ENCODE measurements around the gene SLC2A11. TPM values are rescaled to one million over a fixed set of nuclear protein-coding genes. Genes with fewer than 3 reads are reported as not detected.

SLC2A11 gene
- 10 to 100 TPM; 23.6 to 32.3 TPM for total RNA-seq

DNA sequence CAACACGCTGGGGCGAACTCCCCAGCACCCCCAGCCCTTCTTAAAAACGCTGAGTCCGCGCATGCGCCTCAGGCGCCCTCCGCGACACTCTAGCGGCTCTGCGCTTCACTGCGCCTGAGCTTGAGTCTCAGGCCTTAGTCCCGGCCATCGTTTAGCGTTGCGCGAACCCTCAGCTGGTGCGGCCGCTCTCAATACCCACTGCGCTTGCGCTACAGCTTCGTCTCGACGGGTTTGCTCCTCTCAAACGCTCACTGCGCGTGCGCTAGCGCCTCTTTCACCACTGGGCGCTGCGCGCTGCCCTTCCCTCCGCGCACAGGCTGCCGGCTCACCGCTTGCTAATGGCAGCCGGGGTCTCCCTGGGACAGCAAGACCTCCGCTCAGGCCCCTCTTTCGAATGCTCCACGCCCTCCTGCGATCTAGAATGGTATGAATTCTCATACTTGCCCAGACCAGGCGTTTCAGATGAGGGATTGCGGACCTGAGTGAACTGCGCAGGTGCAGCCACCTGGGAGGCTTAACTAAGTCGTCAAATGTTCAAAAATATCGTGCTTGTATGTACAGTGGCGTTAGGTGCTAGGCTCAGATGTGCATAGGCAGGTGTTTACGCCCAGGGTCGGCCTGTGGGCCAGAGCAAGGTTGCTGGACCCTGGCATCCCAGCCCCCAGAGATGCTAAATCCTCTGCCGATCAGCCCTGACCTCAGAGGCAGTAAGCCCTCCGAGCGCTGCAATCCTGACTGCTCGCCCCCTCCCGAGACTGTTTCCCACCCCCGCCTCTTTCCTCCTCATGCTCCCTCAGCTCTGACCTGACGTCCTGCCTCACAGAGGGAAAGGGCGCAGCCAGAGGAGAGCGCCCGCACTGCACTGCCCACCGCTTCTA lies at the start of gene SLC2A11:
Gene SLC2A11 (plus strand): TSS at position 270 of the 878 bp plus-strand sequence. CDS start 125 bp downstream, at position 395.
- Histone ChIP-seq H3K4me1 (peaks cover 26% of the 10 kb centered on the region), H3K36me3 (replicated peaks in 1 of 2; ENCODE audit: insufficient read depth in 1 of 2, low read depth in 2 of 2) (no peaks in the 10 kb centered on the region), H3K4me3 (peak within 1 kb of the TSS; percentile 33 to 60), H3K27ac (peak within 1 kb of the TSS; percentile 86 to 96 (median 90)), H3K27me3 (no peaks in the 10 kb centered on the region), H3K9me3 (no peaks in the 10 kb centered on the region)
- TF ChIP-seq POLR2A (IDR thresholded peaks at IDR 0.05) (peak; percentile 81 to 93 (median 91)), CTCF (IDR thresholded peaks at IDR 0.05) (peak in 4 of 7 experiments; percentile 47 to 60 (median 56))
- intact Hi-C loops (cut with DNase I) = no loop called here
- 1 to 2% methylated on average over 13 to 59 of the region's 60 CpGs for WGBS, 2 donors
- DNase-seq (peak; percentile 96 to 99 (median 98)), ATAC-seq (peak; percentile 95)

DNA sequence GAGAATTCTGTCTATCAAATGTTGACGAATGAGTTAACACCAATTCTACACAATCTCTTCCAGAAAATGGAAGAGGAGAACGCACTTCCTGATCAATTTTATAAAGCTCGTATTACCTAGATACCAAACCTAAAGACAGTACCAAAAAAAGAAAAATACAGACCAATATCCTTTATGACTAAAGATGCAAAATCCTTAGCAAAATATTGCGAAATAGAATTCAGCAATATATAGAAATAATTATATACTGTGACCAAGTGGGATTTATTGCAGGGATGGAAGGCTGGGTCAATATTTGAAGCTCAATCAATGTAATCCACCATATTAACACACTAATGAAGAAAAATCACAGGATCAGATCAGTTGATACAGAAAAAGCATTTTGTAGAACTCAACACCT lies 45.3 kb upstream of the SLC2A11 start:
- no peak for TF ChIP-seq CTCF (IDR thresholded peaks at IDR 0.05)
- TF ChIP-seq POLR2A (IDR thresholded peaks at IDR 0.05) = no peak
- intact Hi-C loops (cut with DNase I) = no loop called here
- DNase-seq (no peak), ATAC-seq (no peak)
- no peak overlapping the region for H3K4me3 ChIP-seq
- no peaks in the 10 kb centered on the region for H3K4me1 ChIP-seq
- no peak overlapping the region for H3K27ac ChIP-seq
- WGBS, 2 donors = 93 to 97% methylated on average over 4 of the region's 4 CpGs
- H3K9me3 ChIP-seq = no peaks in the 10 kb centered on the region
- H3K27me3 ChIP-seq = no peaks in the 10 kb centered on the region
- peaks cover 0 to 9% of the 10 kb centered on the region in 2 donors for H3K36me3 ChIP-seq (replicated peaks in 1 of 2; ENCODE audit: insufficient read depth in 1 of 2, low read depth in 2 of 2)

DNA sequence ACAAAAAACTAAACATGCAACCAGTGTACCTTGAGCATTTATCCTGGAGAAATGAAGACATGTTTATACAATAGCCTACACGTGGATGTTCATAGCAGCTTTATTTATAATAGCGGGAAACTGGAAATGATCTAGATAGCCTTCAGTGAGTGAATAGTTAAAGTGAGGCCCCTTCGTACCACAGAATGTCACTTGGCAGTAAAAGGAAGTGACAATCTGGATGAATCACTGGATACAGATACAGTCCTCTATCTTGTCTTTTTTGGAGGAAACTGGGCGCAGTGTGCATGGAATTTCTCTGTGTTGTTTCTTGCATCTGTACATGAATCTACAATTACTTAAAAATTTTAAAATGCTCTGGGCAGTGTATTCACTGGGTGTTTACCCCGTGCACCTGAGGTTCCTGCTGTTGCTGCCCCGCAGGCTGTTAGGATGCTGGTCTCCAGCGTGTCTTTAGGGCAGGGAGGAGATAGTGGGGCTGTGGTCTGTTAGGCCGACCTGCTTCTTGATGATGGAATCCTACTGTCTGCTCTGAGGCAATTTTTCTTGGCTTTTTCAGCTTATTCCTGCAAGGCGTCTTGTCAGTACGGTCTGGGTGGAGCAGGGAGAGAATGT lies 42.0 kb upstream of the SLC2A11 start:
- H3K27ac ChIP-seq = no peak overlapping the region
- no peak for DNase-seq
- intact Hi-C loops (cut with DNase I) = no loop called here
- H3K36me3 ChIP-seq (replicated peaks in 1 of 2; ENCODE audit: insufficient read depth in 1 of 2, low read depth in 2 of 2) = peaks cover 0 to 8% of the 10 kb centered on the region in 2 donors
- ATAC-seq = no peak
- no peaks in the 10 kb centered on the region for H3K27me3 ChIP-seq
- H3K4me1 ChIP-seq = no peaks in the 10 kb centered on the region
- TF ChIP-seq CTCF (IDR thresholded peaks at IDR 0.05) (no peak), POLR2A (IDR thresholded peaks at IDR 0.05) (no peak)
- 71 to 75% methylated on average over 8 to 10 of the region's 10 CpGs for WGBS, 2 donors
- H3K9me3 ChIP-seq = no peaks in the 10 kb centered on the region
- H3K4me3 ChIP-seq = no peak overlapping the region

DNA sequence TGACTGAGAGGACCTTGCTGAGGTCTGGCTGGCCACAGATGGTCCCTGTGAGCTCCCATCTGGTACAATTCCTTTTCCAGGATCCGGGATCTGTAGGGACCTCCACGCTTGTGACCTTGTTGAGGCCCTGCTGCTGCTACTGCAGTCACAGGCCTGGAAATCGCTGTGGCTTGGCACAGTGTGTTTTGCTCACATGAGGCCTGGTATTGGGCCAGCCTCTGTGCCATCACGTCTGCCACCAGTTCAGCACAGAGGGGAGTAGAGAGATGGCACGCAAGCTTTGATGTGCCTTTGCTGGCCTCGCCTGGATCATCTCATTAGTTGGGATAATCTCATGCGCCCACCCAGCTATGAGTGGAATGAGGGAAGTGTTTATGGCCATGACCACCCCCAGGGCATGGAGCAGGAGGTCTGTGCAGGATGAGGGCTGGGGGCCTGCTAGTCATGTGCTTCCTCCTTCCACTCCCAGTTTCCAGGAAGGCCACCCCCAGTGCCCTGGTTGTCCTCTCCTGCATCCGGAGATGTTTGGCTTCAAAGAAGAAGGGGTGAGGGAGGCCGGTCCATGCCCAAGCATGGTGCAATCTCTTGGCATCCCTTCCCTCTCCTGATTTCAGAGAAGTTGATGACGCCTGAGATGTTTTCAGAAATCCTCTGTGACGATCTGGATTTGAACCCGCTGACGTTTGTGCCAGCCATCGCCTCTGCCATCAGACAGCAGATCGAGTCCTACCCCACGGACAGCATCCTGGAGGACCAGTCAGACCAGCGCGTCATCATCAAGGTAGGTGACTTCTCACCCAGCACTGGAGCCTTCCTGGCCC lies 41.3 kb upstream of the SLC2A11 start:
- 84 to 85% methylated on average over 15 to 18 of the region's 18 CpGs for WGBS, 2 donors
- H3K36me3 ChIP-seq (replicated peaks in 1 of 2; ENCODE audit: insufficient read depth in 1 of 2, low read depth in 2 of 2) = peaks cover 0 to 14% of the 10 kb centered on the region in 2 donors
- no peak for ATAC-seq

More for the DNA sequence above, 41.3 kb upstream of the SLC2A11 start:
- intact Hi-C loops (cut with DNase I) = no loop called here
- H3K27me3 ChIP-seq = no peaks in the 10 kb centered on the region
- H3K9me3 ChIP-seq = no peaks in the 10 kb centered on the region
- no peak for DNase-seq
- TF ChIP-seq POLR2A (IDR thresholded peaks at IDR 0.05) (no peak), CTCF (IDR thresholded peaks at IDR 0.05) (no peak)
- H3K4me3 ChIP-seq = no peak overlapping the region
- no peak overlapping the region for H3K27ac ChIP-seq
- H3K4me1 ChIP-seq = no peaks in the 10 kb centered on the region

All from body of pancreas (tissue), 4 donors.